Measurements from ENCODE around the gene IL32. TPM values are rescaled to one million over a fixed set of nuclear protein-coding genes. Genes with fewer than 3 reads are reported as not detected.

Gene IL32
- total and polyA plus RNA-seq, 9 of the 15 experiments (the other 6 are each of a cell fraction or from before 2014, with no cell fraction given): 0.21 to 2.2 (median 0.37) TPM; not detected in 3

DNA sequence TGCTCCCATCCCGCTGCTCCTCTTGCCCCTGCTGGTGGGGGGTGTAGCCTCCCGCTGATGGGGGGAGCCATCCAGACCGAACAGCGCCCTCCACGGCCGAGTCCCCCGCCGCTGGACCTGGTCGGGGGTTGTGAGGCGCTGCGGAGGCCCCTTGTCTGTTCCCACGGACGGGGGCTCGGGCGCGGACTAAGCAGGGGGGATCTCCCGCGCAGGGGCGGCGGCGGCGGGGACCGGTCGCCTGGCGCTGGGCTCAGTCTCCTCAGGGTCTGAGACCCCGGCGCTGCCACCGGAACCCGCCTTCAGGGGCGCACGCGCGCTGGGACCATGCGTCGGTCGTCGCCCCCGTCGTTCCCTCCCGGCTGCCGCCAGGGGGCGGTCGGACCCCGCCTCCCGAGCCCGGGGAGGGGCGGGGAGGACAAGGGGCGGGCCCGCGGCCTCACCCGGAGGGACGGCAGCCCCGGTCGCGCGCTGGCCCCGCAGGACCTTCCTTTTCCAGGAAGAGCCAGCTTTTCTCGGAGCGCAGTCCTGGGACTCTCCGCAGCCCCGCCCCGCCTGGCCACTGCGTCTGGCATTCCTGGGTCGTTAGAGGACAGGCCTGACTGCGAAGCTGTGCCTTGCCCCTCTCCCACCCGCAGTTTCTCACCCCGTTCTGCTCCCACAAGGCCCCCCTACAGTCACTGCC lies 6.3 kb upstream of the IL32 start (continued):
- TF ChIP-seq, protein P1, sequence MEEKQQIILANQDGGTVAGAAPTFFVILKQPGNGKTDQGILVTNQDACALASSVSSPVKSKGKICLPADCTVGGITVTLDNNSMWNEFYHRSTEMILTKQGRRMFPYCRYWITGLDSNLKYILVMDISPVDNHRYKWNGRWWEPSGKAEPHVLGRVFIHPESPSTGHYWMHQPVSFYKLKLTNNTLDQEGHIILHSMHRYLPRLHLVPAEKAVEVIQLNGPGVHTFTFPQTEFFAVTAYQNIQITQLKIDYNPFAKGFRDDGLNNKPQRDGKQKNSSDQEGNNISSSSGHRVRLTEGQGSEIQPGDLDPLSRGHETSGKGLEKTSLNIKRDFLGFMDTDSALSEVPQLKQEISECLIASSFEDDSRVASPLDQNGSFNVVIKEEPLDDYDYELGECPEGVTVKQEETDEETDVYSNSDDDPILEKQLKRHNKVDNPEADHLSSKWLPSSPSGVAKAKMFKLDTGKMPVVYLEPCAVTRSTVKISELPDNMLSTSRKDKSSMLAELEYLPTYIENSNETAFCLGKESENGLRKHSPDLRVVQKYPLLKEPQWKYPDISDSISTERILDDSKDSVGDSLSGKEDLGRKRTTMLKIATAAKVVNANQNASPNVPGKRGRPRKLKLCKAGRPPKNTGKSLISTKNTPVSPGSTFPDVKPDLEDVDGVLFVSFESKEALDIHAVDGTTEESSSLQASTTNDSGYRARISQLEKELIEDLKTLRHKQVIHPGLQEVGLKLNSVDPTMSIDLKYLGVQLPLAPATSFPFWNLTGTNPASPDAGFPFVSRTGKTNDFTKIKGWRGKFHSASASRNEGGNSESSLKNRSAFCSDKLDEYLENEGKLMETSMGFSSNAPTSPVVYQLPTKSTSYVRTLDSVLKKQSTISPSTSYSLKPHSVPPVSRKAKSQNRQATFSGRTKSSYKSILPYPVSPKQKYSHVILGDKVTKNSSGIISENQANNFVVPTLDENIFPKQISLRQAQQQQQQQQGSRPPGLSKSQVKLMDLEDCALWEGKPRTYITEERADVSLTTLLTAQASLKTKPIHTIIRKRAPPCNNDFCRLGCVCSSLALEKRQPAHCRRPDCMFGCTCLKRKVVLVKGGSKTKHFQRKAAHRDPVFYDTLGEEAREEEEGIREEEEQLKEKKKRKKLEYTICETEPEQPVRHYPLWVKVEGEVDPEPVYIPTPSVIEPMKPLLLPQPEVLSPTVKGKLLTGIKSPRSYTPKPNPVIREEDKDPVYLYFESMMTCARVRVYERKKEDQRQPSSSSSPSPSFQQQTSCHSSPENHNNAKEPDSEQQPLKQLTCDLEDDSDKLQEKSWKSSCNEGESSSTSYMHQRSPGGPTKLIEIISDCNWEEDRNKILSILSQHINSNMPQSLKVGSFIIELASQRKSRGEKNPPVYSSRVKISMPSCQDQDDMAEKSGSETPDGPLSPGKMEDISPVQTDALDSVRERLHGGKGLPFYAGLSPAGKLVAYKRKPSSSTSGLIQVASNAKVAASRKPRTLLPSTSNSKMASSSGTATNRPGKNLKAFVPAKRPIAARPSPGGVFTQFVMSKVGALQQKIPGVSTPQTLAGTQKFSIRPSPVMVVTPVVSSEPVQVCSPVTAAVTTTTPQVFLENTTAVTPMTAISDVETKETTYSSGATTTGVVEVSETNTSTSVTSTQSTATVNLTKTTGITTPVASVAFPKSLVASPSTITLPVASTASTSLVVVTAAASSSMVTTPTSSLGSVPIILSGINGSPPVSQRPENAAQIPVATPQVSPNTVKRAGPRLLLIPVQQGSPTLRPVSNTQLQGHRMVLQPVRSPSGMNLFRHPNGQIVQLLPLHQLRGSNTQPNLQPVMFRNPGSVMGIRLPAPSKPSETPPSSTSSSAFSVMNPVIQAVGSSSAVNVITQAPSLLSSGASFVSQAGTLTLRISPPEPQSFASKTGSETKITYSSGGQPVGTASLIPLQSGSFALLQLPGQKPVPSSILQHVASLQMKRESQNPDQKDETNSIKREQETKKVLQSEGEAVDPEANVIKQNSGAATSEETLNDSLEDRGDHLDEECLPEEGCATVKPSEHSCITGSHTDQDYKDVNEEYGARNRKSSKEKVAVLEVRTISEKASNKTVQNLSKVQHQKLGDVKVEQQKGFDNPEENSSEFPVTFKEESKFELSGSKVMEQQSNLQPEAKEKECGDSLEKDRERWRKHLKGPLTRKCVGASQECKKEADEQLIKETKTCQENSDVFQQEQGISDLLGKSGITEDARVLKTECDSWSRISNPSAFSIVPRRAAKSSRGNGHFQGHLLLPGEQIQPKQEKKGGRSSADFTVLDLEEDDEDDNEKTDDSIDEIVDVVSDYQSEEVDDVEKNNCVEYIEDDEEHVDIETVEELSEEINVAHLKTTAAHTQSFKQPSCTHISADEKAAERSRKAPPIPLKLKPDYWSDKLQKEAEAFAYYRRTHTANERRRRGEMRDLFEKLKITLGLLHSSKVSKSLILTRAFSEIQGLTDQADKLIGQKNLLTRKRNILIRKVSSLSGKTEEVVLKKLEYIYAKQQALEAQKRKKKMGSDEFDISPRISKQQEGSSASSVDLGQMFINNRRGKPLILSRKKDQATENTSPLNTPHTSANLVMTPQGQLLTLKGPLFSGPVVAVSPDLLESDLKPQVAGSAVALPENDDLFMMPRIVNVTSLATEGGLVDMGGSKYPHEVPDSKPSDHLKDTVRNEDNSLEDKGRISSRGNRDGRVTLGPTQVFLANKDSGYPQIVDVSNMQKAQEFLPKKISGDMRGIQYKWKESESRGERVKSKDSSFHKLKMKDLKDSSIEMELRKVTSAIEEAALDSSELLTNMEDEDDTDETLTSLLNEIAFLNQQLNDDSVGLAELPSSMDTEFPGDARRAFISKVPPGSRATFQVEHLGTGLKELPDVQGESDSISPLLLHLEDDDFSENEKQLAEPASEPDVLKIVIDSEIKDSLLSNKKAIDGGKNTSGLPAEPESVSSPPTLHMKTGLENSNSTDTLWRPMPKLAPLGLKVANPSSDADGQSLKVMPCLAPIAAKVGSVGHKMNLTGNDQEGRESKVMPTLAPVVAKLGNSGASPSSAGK (IDR thresholded peaks at IDR 0.05): no peak
- TF ChIP-seq ZNF57 (CRISPR knock-in tag; IDR thresholded peaks at IDR 0.05) (no peak), HLTF (IDR thresholded peaks at IDR 0.05) (no peak), PHF8 (IDR thresholded peaks at IDR 0.05; ENCODE audit: borderline replicate concordance, low read length) (peak; percentile 77; the same call in 1 of the 2 replicates), ZNF707 (CRISPR knock-in tag; conservative IDR thresholded peaks at IDR 0.05) (no peak), ATF1 (CRISPR knock-in tag; IDR thresholded peaks at IDR 0.05) (no peak), ATF1 (tag; IDR thresholded peaks at IDR 0.05) (peak; percentile 55), PCBP1 (IDR thresholded peaks at IDR 0.05; ENCODE audit: low read depth, low read length, poor library complexity, severe bottlenecking) (peak; percentile 67), SMC3 (conservative IDR thresholded peaks at IDR 0.05; ENCODE audit: insufficient read depth, low read depth, low read length) (peak; percentile 86), PRPF4 (IDR thresholded peaks at IDR 0.05; ENCODE audit: insufficient read depth, low read depth, low read length, poor library complexity, severe bottlenecking) (peak; percentile 59), GATAD2B (IDR thresholded peaks at IDR 0.05; ENCODE audit: borderline replicate concordance) (peak; percentile 90; the same call in 1 of the 2 replicates)
- TF ChIP-seq, protein P2, sequence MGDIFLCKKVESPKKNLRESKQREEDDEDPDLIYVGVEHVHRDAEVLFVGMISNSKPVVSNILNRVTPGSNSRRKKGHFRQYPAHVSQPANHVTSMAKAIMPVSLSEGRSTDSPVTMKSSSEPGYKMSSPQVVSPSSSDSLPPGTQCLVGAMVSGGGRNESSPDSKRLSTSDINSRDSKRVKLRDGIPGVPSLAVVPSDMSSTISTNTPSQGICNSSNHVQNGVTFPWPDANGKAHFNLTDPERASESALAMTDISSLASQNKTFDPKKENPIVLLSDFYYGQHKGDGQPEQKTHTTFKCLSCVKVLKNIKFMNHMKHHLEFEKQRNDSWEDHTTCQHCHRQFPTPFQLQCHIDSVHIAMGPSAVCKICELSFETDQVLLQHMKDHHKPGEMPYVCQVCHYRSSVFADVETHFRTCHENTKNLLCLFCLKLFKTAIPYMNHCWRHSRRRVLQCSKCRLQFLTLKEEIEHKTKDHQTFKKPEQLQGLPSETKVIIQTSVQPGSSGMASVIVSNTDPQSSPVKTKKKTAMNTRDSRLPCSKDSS (IDR thresholded peaks at IDR 0.05; ENCODE audit: low read depth, partially characterized antibody): no peak
- TF ChIP-seq, protein P3, sequence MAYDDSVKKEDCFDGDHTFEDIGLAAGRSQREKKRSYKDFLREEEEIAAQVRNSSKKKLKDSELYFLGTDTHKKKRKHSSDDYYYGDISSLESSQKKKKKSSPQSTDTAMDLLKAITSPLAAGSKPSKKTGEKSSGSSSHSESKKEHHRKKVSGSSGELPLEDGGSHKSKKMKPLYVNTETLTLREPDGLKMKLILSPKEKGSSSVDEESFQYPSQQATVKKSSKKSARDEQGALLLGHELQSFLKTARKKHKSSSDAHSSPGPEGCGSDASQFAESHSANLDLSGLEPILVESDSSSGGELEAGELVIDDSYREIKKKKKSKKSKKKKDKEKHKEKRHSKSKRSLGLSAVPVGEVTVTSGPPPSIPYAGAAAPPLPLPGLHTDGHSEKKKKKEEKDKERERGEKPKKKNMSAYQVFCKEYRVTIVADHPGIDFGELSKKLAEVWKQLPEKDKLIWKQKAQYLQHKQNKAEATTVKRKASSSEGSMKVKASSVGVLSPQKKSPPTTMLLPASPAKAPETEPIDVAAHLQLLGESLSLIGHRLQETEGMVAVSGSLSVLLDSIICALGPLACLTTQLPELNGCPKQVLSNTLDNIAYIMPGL (CRISPR knock-in tag; IDR thresholded peaks at IDR 0.05): peak; percentile 89; the same call in 1 of the 2 replicates
